ENCODE results near the gene PARM1.

Gene PARM1

GRCh38 chr4:74896595-74896994 is 36.3 kb upstream of the PARM1 start:
- TF ChIP-seq, protein P1, sequence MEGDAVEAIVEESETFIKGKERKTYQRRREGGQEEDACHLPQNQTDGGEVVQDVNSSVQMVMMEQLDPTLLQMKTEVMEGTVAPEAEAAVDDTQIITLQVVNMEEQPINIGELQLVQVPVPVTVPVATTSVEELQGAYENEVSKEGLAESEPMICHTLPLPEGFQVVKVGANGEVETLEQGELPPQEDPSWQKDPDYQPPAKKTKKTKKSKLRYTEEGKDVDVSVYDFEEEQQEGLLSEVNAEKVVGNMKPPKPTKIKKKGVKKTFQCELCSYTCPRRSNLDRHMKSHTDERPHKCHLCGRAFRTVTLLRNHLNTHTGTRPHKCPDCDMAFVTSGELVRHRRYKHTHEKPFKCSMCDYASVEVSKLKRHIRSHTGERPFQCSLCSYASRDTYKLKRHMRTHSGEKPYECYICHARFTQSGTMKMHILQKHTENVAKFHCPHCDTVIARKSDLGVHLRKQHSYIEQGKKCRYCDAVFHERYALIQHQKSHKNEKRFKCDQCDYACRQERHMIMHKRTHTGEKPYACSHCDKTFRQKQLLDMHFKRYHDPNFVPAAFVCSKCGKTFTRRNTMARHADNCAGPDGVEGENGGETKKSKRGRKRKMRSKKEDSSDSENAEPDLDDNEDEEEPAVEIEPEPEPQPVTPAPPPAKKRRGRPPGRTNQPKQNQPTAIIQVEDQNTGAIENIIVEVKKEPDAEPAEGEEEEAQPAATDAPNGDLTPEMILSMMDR (IDR thresholded peaks at IDR 0.05; ENCODE audit: low read length, missing control alignments): no peak
- DNase-seq (ENCODE audit: low read depth): no peak
- H3K4me3 ChIP-seq (replicated peaks; ENCODE audit: low read depth, low read length): no peak overlapping the region

DNA sequence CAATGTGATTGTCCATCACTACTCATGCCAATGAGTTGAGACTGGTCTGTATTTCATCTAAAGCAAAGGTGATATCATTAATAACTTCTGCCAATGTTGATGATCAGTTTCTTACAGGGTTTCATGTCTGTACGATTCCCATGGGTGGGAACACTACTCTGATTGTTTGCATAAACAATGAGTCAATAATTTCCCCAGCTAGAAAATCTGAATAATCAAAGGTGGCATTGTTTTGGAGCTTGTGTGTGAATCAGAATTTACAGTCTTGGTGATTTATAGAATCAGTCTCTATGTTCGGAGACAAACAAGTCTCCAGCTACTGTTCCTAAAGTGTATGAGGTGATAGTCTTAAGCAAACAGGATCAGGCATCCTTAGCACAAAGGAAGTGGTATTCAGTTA is 35.5 kb upstream of the PARM1 start:
- DNase-seq (ENCODE audit: low read depth): no peak
- H3K4me3 ChIP-seq (replicated peaks; ENCODE audit: low read depth, low read length): no peak overlapping the region
- TF ChIP-seq, protein P1 (IDR thresholded peaks at IDR 0.05; ENCODE audit: low read length, missing control alignments): no peak

- no peak overlapping the region for H3K4me3 ChIP-seq (replicated peaks; ENCODE audit: low read depth, low read length)
- no peak for DNase-seq (ENCODE audit: low read depth)
- TF ChIP-seq, protein P1 (IDR thresholded peaks at IDR 0.05; ENCODE audit: low read length, missing control alignments): no peak
Measured at GRCh38 chr4:74900862-74901261, 32.1 kb upstream of the PARM1 start.

- TF ChIP-seq, protein P1 (IDR thresholded peaks at IDR 0.05; ENCODE audit: low read length, missing control alignments): no peak
- DNase-seq (ENCODE audit: low read depth): no peak
- H3K4me3 ChIP-seq (replicated peaks; ENCODE audit: low read depth, low read length): no peak overlapping the region
Measured at GRCh38 chr4:74904509-74905065, 28.3 kb upstream of the PARM1 start.

DNA sequence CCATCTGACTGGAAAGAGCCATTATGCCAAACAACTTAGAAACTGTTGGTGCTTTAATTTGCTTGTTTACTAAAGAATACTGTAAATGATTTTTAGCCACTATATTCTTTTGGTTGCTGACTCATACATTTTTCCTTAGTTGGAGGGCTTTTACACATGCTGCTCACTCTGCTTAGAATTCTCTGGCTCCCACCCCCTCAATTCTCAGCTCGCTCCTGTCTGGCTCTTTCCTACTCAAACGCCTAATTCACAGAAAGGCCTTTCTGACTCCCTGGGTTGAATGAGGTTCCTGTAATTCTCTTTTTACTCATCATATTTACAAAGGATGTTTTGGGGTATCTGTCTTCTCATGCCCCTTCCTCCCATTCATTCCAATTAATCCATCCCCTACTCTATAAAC is 26.1 kb upstream of the PARM1 start:
- TF ChIP-seq, protein P1 (IDR thresholded peaks at IDR 0.05; ENCODE audit: low read length, missing control alignments): no peak
- DNase-seq (ENCODE audit: low read depth): no peak
- no peak overlapping the region for H3K4me3 ChIP-seq (replicated peaks; ENCODE audit: low read depth, low read length)

GRCh38 chr4:74919783-74920182 is 13.1 kb upstream of the PARM1 start:
- TF ChIP-seq, protein P1 (IDR thresholded peaks at IDR 0.05; ENCODE audit: low read length, missing control alignments): no peak
- H3K4me3 ChIP-seq (replicated peaks; ENCODE audit: low read depth, low read length): no peak overlapping the region
- no peak for DNase-seq (ENCODE audit: low read depth)

GRCh38 chr4:74920704-74921103 is 12.2 kb upstream of the PARM1 start:
- TF ChIP-seq, protein P1 (IDR thresholded peaks at IDR 0.05; ENCODE audit: low read length, missing control alignments): no peak
- no peak for DNase-seq (ENCODE audit: low read depth)
- no peak overlapping the region for H3K4me3 ChIP-seq (replicated peaks; ENCODE audit: low read depth, low read length)

Data from fibroblast of pulmonary artery (primary cell).